Inflammatory macrophage treated with lipopolysaccharide for 4 hours (primary cell): ENCODE results near the gene DAP.
"Not testable (repeated sequence)": the region's sequence is repeated elsewhere in the genome, so short reads cannot be mapped to it uniquely, and the experiment has no call there.

Experiments used
- DNase-seq: peaks from one replicate; pipeline ENCODE4 v3.0.0-alpha.2; 2020

DAP gene

DNA sequence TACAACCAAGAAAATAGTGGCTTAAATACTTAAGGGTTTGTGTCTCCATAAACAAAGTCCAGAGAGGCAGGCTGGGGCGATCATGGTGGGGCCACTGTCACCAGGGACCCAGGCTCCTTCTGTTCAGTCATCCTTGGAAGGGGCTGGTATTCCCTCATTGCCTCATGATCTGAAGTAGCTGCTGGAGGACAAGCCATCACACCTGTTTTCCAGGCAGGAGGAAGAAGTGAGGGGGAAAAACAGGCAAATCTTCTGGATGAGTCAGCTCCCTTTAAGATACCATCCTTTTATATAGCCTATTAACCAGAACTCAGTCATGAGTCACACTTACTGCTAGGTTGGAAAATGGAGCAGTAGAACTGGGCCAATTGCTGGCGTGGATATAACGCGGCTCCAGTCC lies 92.3 kb downstream of the DAP start:
- DNase-seq: no peak

DNA sequence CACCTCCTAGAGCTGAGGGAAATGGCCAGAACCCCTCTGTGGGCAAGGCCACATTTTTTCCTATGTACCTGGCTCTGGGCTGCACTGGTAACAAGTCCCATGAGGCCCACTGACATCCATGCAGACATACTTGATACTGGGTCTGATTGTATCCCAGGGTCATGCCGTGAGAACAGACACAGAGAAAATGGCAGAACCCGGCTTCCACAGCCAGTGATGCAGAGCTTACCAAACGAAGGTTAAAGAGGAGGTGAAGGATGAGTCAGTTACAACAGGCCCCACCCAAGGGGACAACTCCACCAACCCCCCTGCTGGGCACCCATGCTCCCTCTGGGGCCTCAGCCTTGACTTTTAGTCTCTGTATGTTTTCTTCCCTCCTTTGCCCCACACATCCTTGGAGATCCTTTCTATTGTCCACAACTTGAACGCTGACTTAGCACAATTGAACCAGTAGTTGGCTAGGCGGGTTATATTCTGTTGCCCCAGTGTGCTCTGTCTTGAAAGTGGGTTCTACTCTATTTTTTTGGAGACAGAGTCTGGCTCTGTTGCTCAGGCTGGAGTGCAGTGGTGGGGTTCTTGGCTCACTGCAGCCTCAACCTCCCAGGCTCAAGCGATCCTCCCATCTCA lies 93.5 kb downstream of the DAP start:
- no peak for DNase-seq

DNA sequence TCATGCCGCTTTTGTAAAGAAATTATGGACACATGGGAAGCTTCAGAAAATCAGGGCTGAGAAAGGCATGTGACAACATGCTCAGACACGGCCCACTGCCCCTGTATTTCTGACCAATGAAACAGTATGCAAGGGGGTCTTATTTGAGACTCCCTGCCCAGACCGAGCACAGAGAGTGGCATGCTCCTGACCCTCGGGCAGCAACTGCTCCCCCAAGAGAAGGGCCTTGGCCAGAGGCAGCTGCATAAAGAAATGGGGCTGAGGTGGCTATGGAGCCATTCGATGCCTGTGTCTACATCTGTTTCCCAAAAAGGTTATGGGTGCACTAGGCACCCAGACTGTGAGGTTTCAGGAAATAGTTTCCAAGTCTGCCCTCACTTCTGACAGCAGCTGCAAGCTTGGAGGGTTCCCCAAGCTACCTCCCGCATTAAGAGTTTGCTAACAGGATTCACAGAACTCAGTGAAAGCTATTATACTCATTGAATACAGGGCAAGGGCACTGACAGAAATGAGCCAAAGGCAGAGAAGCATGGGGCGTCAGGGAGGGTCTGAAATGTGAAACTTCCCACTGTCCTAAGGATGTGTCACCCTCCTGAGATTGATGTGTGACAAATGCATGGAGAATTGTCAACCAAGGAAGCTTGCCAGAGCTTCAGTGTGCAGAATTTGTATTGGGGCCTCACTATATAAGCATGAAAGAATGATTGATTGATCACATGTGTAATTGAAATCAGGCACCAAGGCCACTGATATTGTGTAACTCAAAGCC lies 94.3 kb downstream of the DAP start:
- no peak for DNase-seq

DNA sequence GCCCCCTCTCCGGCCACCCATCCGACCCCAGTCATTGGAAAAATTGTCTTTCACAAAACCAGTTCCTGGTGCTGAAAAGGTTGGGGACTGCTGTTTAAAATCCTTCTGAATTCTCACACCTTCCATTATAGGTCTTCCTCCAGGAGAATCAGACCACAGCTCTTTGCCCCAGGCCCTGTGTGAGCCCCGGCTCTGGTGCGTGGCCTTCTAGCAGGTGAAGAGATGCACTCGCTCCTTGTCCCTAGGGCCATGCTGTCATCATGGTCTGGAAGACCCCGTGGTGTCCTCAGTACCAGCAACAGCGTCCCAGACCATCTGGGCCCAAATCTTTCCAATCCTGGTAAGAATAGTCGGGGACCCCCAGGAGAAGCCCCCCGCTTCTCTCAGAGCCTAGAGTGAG lies 95.2 kb downstream of the DAP start:
- no peak for DNase-seq

DNA sequence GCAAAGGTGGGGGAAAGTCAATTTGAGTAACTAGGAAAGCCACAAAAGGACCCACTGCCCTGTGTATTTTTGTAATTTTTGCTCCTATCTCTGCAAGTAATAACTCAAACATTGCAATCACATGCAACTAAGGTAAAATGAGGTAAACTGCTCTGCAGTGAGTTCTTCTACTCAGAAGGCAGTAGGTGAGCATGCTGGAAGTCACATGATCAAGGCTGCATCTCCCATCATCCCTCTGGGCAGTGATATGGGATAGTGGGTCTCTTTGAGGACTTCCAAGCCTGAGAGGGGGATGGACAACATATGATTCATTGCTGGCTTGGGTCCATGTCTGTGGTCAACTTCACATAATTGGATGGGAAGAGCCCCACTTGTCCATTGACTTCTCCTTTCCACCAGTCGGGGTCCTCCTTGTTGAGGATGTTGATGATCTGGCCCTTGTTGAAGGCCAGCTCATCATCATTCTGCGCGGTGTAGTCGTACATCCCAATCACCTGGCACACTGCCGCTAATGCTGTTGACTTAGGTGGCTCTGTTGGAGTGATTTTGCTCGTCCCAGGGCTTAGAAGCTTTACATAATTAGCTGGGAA lies 96.8 kb downstream of the DAP start:
- not testable (repeated sequence) for DNase-seq

DNA sequence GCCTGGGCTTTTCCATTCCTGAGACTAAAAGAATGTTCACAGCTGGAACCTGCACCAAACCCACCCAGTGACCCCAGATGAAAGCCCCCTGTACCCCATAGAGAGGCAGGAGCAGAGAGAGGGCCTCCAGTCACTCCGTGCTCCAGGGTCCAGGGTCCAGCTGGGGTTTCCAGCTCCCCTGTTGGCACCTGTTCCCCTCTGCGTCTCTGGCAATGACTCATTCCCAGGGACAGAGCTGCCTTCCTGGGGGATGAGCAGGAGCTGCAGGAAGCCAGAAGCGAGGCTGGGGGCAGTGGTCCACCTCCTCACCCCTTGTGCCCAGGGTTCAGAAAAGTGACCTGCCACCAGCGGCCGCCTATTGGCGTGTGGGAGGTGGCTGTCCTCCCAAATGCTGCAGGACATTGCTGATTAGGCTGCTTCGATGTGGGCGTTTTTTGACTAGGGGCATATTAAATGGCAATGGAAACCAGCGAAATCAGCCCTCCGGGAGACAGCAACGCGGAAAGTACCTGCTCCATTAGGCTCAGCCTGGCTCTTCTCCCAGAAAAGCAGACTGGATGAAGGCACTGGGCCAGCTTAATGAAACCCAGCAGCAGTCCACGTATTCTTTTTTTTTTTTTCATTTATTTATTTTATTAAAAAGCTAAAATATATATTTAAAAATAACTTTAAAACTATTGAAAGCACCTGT lies 97.4 kb downstream of the DAP start:
- no peak for DNase-seq

DNA sequence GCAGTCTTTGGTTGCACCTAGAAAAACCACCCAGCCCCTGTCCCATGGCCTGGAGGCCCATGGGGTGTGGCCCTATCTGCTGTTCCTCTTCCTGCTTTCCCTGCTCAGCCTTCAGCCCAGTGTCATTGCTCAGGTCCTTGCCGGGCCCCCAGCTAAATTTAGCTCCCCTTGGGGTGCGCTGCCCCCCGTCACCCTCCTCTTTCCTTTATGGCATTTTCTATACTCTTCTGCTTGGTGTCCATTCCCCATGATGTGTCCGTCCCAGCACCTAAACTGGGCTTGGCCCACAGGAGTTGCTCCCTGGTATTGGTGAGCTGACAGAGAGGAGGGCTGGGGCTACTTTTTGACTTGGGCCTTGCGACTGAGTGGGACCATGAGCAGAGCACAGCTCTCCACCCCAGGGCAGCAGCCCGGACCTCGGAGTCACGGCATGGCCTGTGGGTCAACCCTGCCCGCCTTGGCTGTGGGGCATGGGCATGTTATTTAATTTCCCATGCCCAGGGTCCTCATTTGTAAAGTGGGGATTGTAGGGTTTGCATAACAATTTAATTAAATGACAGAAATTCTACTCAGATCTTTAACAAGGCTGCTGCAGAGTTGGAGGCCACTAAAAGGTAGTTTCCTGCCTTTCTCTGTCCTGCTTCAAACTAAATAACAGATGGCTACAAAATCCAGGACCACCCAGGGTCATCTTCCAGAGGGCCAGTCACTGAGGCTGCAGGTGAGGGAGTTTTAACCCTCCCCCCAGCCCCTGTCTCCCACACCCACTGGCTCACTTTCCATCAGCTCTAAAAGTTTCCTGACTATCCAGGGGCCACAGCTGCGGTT lies 98.2 kb downstream of the DAP start:
- DNase-seq: peak; percentile 18

DNA sequence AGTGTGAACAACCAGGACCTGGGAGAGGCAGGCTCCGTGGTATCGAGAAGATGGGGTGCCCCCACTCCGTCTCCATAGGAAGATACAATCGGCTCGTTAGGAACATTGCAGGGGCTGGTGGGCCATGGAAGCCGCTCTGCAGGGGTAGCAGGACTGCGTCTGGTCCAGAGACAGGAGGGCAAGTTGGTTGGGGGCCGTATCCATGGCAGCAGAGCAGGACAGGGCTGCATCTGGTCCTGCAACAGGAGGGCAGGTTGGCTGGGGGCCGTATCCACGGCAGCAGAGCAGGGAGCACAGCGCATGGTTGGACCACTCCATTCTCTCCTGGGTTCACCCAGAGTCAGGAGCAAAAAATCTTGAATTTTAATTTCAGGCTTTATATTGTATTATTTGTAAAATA lies 99.0 kb downstream of the DAP start:
- no peak for DNase-seq

DNA sequence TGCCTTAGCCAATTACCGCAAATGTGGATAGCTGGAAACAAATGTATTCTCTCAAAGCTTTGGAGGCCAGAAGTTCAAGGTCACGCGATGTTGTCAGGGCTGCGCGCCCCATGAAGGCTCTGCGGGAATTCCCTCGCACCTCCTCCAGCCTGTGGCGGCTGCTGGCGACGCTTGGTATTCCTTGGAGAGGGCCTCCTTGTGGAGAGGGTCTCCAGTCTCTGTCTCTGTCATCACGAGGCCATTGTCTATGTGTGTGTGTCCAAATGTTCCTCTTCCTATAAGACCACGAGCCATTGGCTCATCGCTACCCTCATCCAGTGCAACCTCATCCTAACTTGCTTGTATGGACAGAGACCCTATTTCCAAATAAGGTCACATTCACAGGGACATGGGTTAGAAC lies 99.6 kb downstream of the DAP start:
- no peak for DNase-seq

DNA sequence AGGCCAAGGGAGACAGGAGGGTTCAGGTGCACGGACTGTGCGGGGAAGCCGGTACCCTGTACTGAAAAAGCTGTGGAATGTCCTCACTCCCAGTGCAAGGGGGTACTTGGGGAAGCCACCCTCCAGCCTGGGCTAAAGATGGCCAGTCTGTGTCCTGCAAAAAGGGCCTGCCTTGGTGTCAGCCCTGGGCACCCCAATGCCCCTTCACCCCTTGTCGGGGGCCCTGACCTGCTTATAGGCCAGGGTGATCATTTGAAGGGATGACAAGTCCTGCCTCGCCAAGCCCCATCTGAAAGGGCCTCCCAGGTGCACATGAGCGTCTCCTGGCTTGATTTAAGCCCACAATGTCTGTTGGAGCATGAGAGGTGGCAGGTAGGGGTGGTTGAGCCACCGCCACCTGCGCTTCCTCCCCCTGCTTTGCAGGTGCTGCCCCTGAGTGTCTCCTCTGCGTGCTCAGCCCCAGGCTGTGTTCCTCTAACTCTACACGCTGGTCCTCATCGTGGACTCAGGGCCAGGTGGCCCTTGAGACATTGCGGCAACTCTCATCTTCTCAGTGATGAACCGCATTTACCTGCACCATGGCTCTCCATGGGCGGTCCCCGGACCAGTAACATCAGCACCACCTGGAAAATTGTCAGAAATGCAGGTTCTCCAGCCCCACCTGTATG lies 100.2 kb downstream of the DAP start:
- DNase-seq: no peak

DNA sequence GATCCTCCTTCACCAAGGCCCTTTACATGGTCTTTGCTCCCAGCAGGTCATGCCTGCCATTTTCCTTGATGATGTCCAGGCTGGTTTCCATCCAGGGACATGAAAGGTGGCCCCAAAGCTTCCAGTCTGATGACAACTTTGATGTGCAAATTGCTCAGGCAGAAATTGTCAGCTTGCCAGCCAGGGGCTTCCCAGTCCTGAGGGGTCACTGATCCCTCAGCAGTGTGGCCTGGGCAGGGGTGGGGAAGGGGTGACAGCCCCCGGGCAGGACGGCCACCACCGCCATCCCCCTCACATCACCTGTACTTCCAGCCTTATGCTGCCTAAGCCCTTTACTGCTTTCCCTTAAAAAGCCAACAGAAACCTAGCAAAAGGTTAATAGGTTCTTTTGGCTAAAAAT lies 100.9 kb downstream of the DAP start:
- no peak for DNase-seq

DNA sequence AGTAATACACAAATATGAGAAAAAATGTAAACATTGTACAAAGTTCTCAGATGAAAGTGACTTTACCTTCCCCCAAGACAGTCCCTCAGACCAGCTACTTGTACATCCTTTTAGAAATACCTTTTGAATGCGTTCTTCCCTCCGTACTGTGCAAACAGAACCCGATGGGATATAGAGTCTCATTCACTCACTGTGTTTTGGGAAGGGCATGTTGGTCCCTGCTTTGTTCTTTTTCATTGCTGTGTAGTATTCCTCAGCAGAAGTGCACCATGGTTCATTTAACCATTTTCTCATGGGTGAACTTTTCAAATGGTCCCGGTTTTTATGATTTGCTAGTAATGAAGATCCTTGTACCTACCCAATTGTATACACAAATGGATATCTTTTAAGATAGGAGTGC lies 102.8 kb downstream of the DAP start:
- no peak for DNase-seq

DNA sequence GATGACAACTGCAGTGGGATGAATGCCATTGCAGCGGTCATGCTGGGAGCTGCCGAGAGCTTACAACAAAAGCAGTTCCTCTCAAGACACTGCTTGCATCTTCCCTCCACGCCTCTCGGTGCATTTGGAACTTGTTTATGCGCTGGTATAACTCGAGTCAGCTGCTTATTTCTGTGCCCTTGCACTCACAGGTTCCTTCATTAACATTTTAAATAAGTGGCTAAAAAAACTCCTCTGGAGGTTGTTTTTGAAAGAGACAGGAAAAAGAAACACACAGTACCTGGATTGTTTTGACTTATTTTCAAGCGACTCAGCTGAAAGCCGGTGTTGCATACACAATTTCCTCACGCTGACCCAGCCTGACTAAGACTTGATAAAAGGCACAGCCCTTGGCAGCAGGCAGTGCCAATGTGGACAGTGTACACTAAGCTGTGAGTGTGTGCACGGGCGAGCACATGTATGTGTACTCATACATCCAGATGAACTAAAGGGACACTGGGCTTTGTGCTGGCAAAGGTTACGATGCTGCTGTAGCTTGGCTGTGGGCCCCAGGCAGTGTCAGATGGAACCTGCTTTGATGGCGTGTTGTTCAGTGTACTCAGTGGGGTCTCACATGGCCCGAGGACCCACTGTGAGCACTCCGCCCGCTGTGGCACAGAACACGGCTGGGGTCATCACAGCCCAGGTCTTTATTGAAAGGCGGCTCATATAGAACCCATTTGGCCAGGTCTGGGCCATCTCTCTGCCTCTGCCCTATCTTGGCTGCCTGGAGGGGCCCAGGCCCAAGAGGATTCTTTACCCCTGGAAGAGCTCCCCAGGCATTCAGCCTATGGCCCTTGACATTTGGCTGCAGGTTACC lies 104.8 kb downstream of the DAP start:
- no peak for DNase-seq

DNA sequence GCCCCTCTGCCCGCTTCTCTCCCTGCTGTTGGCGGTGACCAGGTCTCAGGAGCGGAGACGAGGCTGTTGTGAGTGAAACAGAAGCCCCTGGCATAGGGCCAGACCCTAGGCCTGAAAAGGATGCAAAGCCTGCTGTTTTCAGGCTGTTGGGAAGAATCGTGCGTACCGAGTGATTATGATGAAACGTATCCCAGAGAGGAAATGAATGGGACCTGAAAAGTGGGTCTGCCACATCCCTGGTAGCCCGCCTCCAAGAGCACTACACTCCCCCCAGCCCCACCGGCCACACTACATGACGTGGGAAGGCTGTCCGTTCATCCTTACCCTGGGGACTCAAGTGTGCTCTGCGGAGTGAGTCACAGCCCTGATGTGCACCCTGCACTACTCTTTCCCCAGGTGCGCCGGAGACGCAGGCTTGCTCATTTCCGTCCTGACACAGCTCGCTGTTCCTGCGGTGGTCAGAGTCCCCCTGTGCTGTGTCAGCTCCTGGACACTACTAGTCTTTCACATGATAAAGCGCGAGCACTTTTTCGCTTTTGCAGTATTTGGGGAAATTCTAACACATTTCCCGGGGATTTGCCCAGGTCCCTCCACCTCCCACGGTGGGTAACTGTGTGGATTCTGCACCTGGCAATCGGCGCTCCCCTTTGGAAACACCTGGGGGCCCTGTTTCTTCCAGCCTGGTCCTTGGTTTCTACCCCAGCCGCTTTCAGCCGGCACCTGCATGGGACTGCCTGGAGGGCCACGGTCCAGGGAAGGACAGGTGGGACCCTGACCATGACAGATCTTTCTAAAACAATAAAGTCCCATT lies 105.7 kb downstream of the DAP start:
- DNase-seq: no peak

DNA sequence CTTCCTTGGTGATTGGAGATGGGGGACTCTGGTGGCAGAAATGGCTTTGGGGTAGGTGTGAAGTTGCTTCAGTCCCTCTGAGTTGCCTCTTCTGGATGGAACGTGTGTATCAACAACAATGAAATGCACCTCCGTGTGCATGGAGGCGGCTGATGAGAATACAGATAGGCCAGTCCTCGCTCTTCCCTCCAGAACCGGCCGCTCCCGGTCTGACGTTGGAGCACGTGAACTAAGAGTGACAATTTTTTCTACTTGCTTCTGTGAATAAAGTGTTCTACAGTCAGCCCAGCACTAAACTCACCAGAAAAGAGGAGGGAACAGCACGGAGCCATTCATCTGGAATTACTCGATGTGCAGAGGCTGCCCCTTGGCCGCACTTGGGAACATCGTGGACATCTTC lies 106.5 kb downstream of the DAP start:
- no peak for DNase-seq

DNA sequence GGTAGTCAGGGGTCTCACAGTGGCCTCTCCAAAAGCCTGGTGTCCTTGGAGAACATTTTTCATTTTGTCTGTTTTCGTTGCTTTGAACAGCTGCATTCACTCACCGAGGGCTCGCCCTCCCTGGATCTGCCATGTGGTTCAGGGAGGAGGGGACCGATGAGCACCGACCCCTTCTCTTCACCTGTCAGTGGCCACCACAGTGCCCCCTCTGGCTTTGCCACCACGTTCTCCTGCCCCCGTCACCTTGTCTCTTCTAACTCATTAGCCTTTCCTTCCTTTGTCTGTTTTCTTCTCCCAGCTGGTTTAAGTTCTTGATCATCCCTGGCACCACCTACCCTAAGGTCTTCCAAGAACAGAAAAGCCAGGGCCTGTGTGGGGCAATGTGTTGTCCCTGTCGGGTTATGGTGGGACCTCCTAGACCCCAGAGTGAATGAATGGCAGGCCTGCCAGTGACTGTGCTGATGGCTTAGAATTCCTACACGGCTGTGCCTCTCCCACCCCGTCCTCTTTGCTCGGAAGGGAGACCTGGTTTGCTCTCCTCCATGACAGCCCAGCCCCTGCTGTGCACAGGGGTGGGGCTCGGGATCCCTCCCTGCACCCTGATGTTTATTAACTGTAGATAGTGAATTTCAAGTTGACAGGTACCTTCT lies 107.2 kb downstream of the DAP start:
- no peak for DNase-seq

DNA sequence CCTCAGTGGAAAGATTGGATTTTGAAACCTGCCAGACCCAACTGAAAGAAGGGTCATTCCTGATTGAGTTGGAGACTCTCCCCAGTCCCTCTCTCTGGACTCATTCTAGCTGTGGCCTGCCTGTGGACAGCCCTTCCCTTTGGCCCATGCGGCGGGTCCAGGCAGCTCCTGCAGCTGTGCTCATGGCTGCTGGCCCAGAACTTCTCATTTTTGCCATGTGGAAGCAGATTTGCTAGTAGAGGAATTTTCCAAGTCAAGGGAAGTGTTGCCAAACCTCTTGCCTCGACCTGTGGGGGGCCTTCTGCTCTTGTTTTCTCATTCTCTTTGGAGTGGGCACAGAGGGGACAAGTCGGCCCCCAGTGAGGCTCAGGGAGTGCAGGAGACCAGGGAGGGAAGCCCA lies 108.0 kb downstream of the DAP start:
- no peak for DNase-seq

DNA sequence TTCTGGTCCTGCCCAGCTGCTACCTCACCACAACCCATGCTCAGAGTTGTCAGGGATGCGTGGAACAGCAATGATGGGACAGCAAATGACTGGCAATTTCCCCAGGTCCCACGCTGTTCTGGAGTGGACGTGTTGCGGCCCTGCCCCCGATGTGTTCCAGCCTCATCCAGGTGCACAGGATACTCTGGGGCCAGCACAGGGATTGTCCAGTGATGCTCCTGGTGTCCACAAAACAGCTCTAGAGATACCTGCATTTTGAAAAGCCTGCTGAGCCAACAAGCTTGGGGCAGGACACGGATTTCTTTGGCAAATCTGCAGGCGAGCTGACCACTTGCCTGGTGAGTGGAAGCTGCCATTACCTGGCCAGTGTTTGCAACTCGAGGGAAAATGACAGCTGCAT lies 108.4 kb downstream of the DAP start:
- DNase-seq: no peak

DNA sequence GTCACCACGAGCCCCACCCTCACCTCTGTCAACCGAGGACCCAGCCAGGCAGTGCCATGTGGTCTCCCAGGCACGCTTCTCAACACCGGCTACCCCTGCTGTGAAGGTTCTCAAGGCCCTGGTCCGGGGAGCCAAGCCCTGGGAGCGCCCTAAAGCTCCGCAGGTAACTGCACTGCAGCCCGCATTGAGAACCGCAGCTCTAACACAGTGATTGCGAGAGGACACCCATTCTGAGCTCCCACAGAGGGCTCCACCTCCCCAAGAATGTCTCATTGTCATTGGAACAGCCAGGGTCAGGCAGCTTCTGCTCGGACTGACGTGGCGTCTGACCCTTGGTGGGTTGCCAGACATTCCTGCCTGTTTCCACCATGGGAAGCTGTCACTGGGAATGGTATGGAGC lies 108.9 kb downstream of the DAP start:
- DNase-seq: no peak
